Effector memory CD4-positive, alpha-beta T cell (primary cell): ENCODE data around the gene DKKL1.
A peak's percentile ranks its signal among the peaks of the same experiment; 100 is the strongest.
"Not testable (repeated sequence)": the region's sequence is repeated elsewhere in the genome, so short reads cannot be mapped to it uniquely, and the experiment has no call there.

Experiments
- DNase-seq, 3 donors: peaks; one replicate each; pipeline ENCODE4 v3.0.0-alpha.2; 2020
- H3K27ac ChIP-seq: 2 replicates; pipeline ENCODE4 v1.7.0; 2013; ENCODE audit warnings: mild to moderate bottlenecking, low read length, moderate library complexity; ENCODE audit not compliant: insufficient read depth, poor library complexity, severe bottlenecking
- H3K27me3 ChIP-seq: replicated peaks from 2 replicates; pipeline ENCODE4 v1.7.0; 2013; ENCODE audit warnings: mild to moderate bottlenecking, low read length; ENCODE audit not compliant: insufficient read depth, control insufficient read depth, poor library complexity, severe bottlenecking
- H3K36me3 ChIP-seq: 2 replicates; pipeline ENCODE4 v1.7.0; 2013; ENCODE audit warnings: mild to moderate bottlenecking, low read length, moderate library complexity; ENCODE audit not compliant: control insufficient read depth, insufficient read depth
- H3K4me1 ChIP-seq: 2 replicates; pipeline ENCODE4 v1.7.0; 2013; ENCODE audit warnings: low read length, mild to moderate bottlenecking; ENCODE audit not compliant: control insufficient read depth, insufficient read depth, poor library complexity, severe bottlenecking
- H3K4me3 ChIP-seq: 2 replicates; pipeline ENCODE4 v1.7.0; 2013; ENCODE audit warnings: low read length, low read depth, mild to moderate bottlenecking; ENCODE audit not compliant: insufficient read depth, poor library complexity, severe bottlenecking
- H3K9me3 ChIP-seq: 2 replicates; pipeline ENCODE4 v1.7.0; 2013; ENCODE audit warnings: mild to moderate bottlenecking, low read length, moderate library complexity; ENCODE audit not compliant: control insufficient read depth

DKKL1 gene

DNA sequence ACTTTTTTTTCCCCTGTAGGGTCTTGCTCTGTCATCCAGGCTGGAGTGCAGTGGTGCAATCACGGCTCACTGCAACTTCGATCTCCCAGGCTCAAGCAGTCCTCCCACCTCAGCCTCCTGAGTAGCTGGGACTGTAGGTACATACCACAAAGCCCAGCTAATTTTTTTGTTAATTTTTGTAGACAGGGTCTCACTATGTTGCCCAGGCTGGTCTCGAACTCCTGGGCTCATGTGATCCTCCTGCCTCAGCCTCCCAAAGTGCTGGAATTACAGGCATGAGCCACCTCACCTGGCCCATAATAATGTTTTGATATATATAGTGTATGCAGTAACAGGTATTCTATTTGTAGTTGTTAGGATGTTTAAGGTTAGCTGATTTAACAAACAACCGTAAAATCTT is 32.5 kb upstream of the DKKL1 start:
- not testable (repeated sequence) for H3K27ac ChIP-seq, DNase-seq, H3K9me3 ChIP-seq, H3K27me3 ChIP-seq, H3K4me3 ChIP-seq, H3K36me3 ChIP-seq
- peaks cover 29% of the 10 kb centered on the region for H3K4me1 ChIP-seq

DNA sequence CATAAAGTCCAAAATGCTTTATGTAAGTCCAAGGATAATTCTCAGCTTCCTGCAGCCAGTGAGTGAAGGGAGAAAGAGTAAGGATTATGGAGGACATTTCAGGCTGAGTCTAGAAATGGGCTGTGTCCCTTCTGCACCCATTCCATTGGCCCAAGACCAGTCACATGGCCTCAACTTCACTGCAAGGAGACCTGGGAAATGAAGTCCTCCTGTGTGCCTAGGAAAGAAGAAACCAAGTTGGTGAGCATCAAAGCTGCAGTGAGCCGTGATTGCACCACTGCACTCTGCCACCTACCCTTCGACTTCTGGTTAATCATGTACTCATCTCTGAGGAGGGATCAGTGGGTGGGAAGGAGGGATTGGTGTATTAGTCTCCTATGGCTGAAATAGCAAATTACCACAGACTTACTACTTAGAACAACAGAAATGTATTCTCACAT is 32.0 kb upstream of the DKKL1 start:
- peak overlapping the region; percentile 7 for H3K27ac ChIP-seq
- peak; percentile 32 to 49 (median 39) for DNase-seq
- no peak overlapping the region for H3K4me3 ChIP-seq
- H3K9me3 ChIP-seq: no peaks in the 10 kb centered on the region
- H3K36me3 ChIP-seq: no peaks in the 10 kb centered on the region
- peaks cover 34% of the 10 kb centered on the region for H3K4me1 ChIP-seq
- no peaks in the 10 kb centered on the region for H3K27me3 ChIP-seq

DNA sequence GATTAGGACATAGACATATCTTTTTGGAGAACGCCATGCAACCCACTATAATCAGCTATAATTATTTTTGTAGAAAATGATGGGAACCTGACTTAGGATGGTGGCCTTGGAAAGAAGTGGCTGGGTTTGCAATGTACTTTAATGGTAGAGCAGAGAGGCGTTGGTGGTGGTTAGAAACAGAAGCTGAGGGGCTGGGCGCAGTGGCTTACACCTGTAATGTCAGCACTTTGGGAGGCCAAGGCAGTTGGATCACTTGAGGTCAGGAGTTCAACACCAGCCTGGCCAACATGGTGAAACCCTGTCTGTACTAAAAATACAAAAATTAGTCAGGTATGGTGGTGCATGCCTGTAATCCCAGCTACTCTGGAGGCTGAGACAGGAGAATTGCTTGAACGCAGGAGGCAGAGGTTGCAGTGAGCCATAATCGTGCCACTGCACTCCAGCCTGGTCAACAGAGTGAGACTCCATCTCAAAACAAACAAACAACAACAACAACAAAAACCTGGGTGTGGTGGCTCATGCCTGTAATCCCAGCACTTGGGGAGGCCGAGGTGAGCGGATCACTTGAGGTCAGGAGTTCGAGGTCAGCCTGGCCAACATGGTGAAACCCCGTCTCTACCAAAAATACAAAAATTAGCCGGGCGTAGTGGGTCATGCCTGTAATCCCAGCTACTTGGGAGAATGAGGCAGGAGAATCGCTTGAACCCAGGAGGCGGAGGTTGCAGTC is 30.8 kb upstream of the DKKL1 start:
- not testable (repeated sequence) for H3K27me3 ChIP-seq, H3K36me3 ChIP-seq, H3K9me3 ChIP-seq, DNase-seq
- Histone ChIP-seq H3K4me3 (peak overlapping the region; percentile 39), H3K27ac (peak overlapping the region; percentile 75), H3K4me1 (peaks cover 39% of the 10 kb centered on the region)

DNA sequence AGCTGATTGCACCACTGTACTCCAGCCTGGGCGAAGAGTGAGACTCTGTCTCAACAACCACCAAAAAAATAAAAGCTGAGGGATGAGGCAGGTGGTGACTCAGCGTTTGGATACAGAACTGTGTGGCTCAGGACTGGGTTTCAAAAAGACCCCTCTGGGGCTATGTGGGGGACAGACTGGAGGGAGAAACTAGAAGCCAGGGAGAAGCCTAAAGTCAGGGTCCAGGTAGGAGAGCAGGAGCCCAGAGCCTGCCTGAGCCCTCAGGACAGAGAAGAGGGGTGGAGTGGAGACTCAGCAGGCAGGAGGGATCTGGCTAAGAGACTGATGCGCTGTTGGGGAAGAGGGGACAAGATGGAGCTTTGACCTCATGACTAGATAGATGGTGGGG is 30.3 kb upstream of the DKKL1 start:
- peaks cover 12% of the 10 kb centered on the region for H3K36me3 ChIP-seq
- no peaks in the 10 kb centered on the region for H3K27me3 ChIP-seq
- no peaks in the 10 kb centered on the region for H3K9me3 ChIP-seq
- peak overlapping the region; percentile 39 for H3K4me3 ChIP-seq
- peak overlapping the region; percentile 75 for H3K27ac ChIP-seq
- no peak for DNase-seq
- peaks cover 43% of the 10 kb centered on the region for H3K4me1 ChIP-seq

DNA sequence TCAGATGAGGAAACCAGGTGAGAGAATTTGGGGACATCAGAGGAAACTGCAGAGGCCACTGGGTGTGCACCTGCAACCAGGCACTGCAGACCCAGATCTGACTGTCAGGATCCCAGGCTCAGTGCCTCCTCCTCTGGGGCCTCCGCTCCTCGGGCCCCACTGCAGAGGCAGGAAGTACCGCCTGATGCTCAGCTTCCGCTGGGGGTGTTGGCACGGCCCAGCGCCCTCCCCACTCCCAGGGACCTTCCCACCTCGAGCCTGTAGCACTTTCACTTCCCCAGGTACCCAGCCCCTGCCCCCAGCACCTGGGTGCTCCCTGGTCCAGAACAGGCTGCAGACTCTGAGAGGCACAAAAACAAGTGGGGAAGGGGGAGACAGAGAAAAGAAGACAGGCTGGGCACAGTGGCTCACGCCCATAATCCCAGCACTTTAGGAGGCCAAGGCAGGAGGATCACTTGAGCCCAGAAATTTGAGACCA is 29.8 kb upstream of the DKKL1 start:
- Histone ChIP-seq H3K4me1 (peaks cover 43% of the 10 kb centered on the region), H3K27me3 (no peaks in the 10 kb centered on the region), H3K9me3 (no peaks in the 10 kb centered on the region), H3K36me3 (peaks cover 17% of the 10 kb centered on the region), H3K27ac (peak overlapping the region; percentile 75), H3K4me3 (peak overlapping the region; percentile 39)
- DNase-seq: peak; percentile 41 to 59 (median 54)

DNA sequence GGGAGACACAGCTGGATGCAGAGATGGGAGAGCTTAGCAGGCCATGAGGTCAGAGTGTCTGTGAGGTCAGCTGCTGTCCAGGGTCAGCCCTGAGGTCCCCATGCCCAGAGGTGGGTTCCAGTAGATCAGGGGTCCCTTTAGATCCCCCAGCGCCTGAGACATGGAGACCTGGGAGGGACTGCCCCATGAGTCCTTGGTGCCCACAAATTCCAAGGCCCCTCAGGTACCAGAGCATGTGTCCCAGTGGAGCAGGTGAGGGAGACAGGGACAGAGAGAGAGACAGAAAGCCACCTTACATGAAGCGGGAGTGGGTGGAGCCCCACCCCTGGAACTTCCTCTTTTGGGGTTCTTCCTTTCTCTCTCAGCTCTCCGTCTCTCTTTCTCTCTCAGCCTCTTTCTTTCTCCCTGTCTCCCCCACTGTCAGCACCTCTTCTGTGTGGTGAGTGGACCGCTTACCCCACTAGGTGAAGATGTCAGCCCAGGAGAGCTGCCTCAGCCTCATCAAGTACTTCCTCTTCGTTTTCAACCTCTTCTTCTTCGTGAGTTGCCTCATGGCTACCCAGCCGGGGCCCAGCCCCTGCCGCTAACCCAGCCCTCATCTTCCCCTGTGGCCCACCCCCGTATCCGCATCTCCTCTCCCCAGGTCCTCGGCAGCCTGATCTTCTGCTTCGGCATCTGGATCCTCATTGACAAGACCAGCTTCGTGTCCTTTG is 28.4 kb upstream of the DKKL1 start, which contains the start of gene CD37:
CD37 (plus strand) TSS at position 336 of the 713 bp plus-strand sequence; CDS start at position 471, 135 bp downstream.
- Histone ChIP-seq H3K9me3 (no peaks in the 10 kb centered on the region), H3K4me1 (peaks cover 43% of the 10 kb centered on the region), H3K36me3 (peaks cover 28% of the 10 kb centered on the region), H3K27me3 (no peaks in the 10 kb centered on the region), H3K4me3 (peak within 1 kb of the TSS; percentile 63), H3K27ac (peak within 1 kb of the TSS; percentile 75)
- DNase-seq: peak in 2 of 3 donors; percentile 19 to 33

DNA sequence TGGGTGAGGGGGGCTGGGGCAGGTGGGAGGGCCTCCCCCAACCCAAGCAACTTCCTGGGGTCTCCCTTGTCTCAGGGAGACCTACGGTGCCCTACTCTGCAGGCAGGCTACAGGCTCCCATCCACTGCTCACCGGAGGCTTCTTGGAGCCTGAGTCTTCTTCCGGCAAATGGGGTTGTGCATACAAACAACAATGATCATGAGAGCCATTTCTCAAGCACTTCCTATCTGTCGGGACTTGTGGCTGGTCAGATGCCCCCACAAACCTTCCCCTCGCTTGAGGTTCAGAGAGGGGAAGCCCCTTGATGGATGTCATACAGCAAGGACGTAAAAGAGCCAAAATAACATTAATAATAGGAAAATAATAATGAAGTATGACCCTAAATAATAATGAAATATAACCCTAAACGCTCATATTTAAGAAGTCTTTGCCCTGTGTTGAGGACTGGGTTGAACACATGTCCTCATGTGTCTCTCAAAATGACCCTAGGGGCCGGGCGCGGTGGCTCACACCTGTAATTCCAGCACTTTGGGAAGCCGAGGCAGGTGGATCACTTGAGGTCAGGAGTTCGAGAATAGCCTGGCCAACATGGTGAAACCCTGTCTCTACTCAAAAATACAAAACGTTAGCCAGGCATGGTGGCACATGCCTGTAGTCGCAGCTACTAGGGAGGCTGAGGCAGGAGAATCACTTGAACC is 27.7 kb upstream of the DKKL1 start:
- peak overlapping the region; percentile 63 for H3K4me3 ChIP-seq
- no peak for DNase-seq
- H3K36me3 ChIP-seq: peaks cover 35% of the 10 kb centered on the region
- no peaks in the 10 kb centered on the region for H3K27me3 ChIP-seq
- H3K4me1 ChIP-seq: peaks cover 43% of the 10 kb centered on the region
- H3K9me3 ChIP-seq: no peaks in the 10 kb centered on the region
- peak overlapping the region; percentile 75 for H3K27ac ChIP-seq

DNA sequence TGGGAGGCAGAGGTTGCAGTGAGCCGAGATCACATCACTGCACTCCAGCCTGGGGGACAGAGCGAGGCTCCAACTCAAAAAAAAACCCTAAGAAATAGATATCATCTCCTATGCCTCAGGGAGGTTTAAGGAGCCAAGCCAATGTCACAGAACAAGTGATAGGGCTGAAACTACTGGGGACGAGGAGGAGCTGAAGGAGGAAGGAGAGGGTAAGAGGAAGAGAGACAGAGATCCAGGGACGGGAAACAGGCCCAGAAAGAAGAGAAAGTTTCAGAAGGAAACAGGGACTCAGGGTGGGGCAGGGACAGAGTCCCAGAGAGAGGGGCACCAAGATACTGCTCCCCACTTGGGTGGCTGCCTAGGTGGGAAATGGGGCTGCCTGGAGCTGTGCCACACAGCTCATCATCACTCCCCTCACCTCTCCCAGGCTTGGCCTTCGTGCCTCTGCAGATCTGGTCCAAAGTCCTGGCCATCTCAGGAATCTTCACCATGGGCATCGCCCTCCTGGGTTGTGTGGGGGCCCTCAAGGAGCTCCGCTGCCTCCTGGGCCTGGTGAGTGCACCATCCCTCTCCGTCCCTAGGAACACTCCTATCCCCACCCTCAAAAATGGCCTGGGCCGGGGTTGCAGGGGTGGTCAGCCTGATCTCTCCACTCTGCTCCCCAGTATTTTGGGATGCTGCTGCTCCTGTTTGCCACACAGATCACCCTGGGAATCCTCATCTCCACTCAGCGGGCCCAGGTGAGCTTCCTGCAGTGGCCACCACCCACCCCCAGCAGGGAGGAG is 27.0 kb upstream of the DKKL1 start:
- H3K4me3 ChIP-seq: no peak overlapping the region
- H3K27me3 ChIP-seq: no peaks in the 10 kb centered on the region
- DNase-seq: no peak
- peaks cover 43% of the 10 kb centered on the region for H3K4me1 ChIP-seq
- peak overlapping the region; percentile 75 for H3K27ac ChIP-seq
- H3K9me3 ChIP-seq: no peaks in the 10 kb centered on the region
- peaks cover 41% of the 10 kb centered on the region for H3K36me3 ChIP-seq

DNA sequence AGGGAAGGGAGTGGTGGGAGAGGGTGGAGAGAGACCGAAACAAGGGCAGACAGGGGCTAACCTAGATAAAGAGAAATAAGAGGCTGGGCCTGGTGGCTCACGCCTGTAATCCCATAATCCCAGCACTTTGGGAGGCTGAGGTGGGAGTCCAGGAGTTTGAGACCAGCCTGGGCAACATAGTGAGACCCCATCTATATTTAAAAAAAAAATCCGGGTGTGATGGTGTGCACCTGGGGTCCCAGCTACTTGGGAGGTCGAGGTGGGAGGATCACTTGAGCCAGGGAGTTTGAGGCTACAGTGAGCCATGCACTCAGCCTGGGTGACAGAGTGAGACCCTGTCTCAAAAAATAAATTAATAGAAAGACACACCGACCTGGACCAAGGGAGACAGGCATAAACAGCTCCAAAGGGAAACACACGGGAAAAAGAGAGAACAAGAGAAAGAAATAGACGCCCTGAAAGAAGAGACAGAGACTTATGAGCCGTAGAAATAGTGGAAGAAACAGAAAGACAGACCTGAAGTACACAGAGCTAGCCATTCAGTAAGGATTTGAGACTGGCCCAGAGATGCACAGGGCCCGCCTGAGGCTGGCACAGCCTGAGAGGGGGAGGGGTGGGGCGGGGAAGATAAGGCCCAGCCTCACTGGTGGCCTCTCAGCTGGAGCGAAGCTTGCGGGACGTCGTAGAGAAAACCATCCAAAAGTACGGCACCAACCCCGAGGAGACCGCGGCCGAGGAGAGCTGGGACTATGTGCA is 26.2 kb upstream of the DKKL1 start:
- Histone ChIP-seq H3K4me1 (peaks cover 38% of the 10 kb centered on the region), H3K4me3 (no peak overlapping the region), H3K27ac (peak overlapping the region; percentile 22), H3K9me3 (no peaks in the 10 kb centered on the region), H3K27me3 (no peaks in the 10 kb centered on the region), H3K36me3 (peaks cover 41% of the 10 kb centered on the region)
- no peak for DNase-seq
